HepG2 (cell line): ENCODE data around the gene GAS2L1. TPM values are rescaled to one million over a fixed set of nuclear protein-coding genes. Genes with fewer than 3 reads are reported as not detected.

Source experiments
- ARNT ChIP-seq: fragments of 450-650 bp; IDR thresholded peaks from 2 replicates; pipeline ENCODE4 v1.6.1; 2017
- GLI4 ChIP-seq: sonication (generic); formaldehyde crosslinking; IDR thresholded peaks from 2 replicates; pipeline ENCODE4 v1.5.1; 2020; ENCODE audit warnings: missing genetic modification reagents, mild to moderate bottlenecking, moderate library complexity, borderline replicate concordance
- KLF16 ChIP-seq, 2 experiments: sonication (generic) in 1 of 2; formaldehyde crosslinking in 1 of 2; IDR thresholded peaks; 2 replicates each; pipeline versions ENCODE4 v1.6.1 to v1.8.0; 2016 to 2023; ENCODE audit warnings: missing genetic modification reagents in 2 of 2, missing compliant biosample characterization in 1 of 2
- MYC ChIP-seq: sonication (generic); formaldehyde crosslinking; IDR thresholded peaks from 2 replicates; pipeline ENCODE4 v1.9.0; 2021; ENCODE audit warnings: missing genetic modification reagents, borderline replicate concordance
- NFKB2 ChIP-seq: sonication (generic); formaldehyde crosslinking; IDR thresholded peaks from 2 replicates; pipeline ENCODE4 v1.4.0; 2020; ENCODE audit warnings: missing genetic modification reagents, borderline replicate concordance
- RBM39 ChIP-seq: fragments of 200-400 bp; formaldehyde crosslinking; IDR thresholded peaks from one replicate; pipeline ENCODE4 v1.6.1; 2018; ENCODE audit warnings: antibody characterized with exemption, mild to moderate bottlenecking, low read depth, low read length; ENCODE audit not compliant: poor library complexity, severe bottlenecking
- SMAD3 ChIP-seq: sonication (generic); formaldehyde crosslinking; IDR thresholded peaks from 2 replicates; pipeline ENCODE4 v1.4.0; 2020; ENCODE audit warnings: missing genetic modification reagents
- TFAP4 ChIP-seq: sonication (generic); IDR thresholded peaks from 2 replicates; pipeline ENCODE4 v1.6.1; 2016; ENCODE audit warnings: low read depth, borderline replicate concordance
- ZBED4 ChIP-seq: sonication (generic); formaldehyde crosslinking; IDR thresholded peaks from 2 replicates; pipeline ENCODE4 v1.4.0; 2020; ENCODE audit warnings: missing genetic modification reagents, borderline replicate concordance
- ZBTB3 ChIP-seq: sonication (generic); formaldehyde crosslinking; IDR thresholded peaks from 2 replicates; pipeline ENCODE4 v1.4.0; 2020; ENCODE audit warnings: low read depth, mild to moderate bottlenecking, moderate library complexity, missing genetic modification reagents, borderline replicate concordance
- ZNF18 ChIP-seq: sonication (generic); formaldehyde crosslinking; IDR thresholded peaks from 2 replicates; pipeline ENCODE4 v1.8.0; 2022; ENCODE audit warnings: mild to moderate bottlenecking, missing genetic modification reagents; ENCODE audit not compliant: insufficient replicate concordance
- ZNF530 ChIP-seq: sonication (generic); formaldehyde crosslinking; IDR thresholded peaks from 2 replicates; pipeline ENCODE4 v1.5.0; 2020; ENCODE audit warnings: low read depth, mild to moderate bottlenecking, missing genetic modification reagents
- ZNF547 ChIP-seq: sonication (generic); formaldehyde crosslinking; IDR thresholded peaks from 2 replicates; pipeline ENCODE4 v1.5.1; 2020; ENCODE audit warnings: mild to moderate bottlenecking, missing genetic modification reagents
- polyA plus RNA-seq, 8 experiments: library from polyadenylated mRNA; depleted of rRNA in 3 of 8; stranded (reverse) in 7 of 8; unstranded in 1 of 8; fragments of >200 nt; fragmentation: Illumina TruSeq in 4 of 8; extraction: Trizol in 4 of 8; gene quantifications; 2 replicates each; pipeline versions ENCODE4 v1.2.1 to v1.2.3, GENCODE V29; 2011 to 2016; ENCODE audit warnings: low read depth in 4 of 8, missing spikeins in 1 of 8, mixed read lengths in 1 of 8; ENCODE audit not compliant: insufficient read depth in 1 of 8
- total RNA-seq, 5 experiments: library from RNA; depleted of rRNA; stranded (reverse); fragments of >200 nt; fragmentation: Illumina TruSeq; extraction: Trizol; gene quantifications; 2 replicates each; pipeline ENCODE4 v1.2.3, GENCODE V29; 2016; ENCODE audit warnings: low read depth in 1 of 5
- TF ChIP-seq, protein P1 (sequence below): sonication (generic); formaldehyde crosslinking; IDR thresholded peaks from 2 replicates; pipeline ENCODE4 v1.4.0; 2020; ENCODE audit warnings: missing genetic modification reagents
- TF ChIP-seq, protein P2 (sequence below): sonication (generic); formaldehyde crosslinking; IDR thresholded peaks from 2 replicates; pipeline ENCODE4 v1.4.0; 2020; ENCODE audit warnings: missing genetic modification reagents, borderline replicate concordance

Gene GAS2L1
- total and polyA plus RNA-seq, 2 of the 13 experiments (the other 11 are each of a cell fraction or from before 2014, with no cell fraction given), result 1.8 to 3.3 TPM

DNA sequence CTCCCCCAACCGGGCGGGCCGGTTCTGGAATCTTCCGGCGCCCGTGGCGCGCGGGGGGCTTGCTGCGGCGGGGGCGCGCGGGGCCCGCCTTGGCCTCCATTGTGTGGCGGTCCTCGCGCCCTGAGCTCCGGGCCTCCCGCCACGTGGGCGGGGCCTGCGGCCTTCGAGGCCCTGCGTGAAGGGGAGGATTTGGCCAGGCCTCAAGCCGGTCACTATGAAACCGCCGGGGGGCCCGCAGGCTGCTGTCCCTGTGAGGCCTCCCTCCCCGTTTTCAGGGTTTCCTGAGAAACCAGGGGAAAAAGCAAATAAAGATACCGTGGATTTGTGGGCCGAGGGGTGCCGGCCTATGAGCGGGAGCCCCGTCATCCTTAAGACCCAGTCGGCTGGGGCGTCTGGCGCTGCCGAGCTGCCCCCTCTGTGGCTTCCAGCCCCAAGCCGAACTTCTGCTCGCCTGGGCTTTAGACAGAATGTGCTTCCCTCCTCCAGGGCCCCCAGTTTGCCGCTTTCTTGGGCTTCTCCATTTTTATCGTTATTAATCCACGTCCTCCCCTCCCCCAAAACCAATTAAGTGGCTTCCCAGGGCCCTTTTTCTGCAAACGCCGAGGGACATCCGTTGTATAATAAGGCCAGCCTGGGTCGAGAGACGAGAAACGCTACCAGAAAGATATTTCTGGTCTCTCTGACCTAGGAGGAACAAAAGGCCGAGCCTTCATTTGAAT lies 37.8 kb upstream of the GAS2L1 start (continued):
- TF ChIP-seq NFKB2 (peak; percentile 74; the same call in 1 of the 2 replicates), ZBTB3 (peak; percentile 59; the same call in 1 of the 2 replicates), GLI4 (CRISPR knock-in tag) (peak; percentile 84; the same call in 1 of the 2 replicates), ZBED4 (CRISPR knock-in tag) (no peak), MYC (CRISPR knock-in tag) (peak; percentile 56; the same call in 1 of the 2 replicates), KLF16 (CRISPR knock-in tag; IDR thresholded peaks at IDR 0.05) (no peak), RBM39 (peak; percentile 7), ZNF18 (peak; percentile 64), ZNF530 (0 out of 2 replicates have a peak, but pooled peaks have one; percentile 48), TFAP4 (no peak), SMAD3 (CRISPR knock-in tag) (no peak), ZNF547 (CRISPR knock-in tag) (peak; percentile 94), ARNT (no peak)
- TF ChIP-seq, protein P1, sequence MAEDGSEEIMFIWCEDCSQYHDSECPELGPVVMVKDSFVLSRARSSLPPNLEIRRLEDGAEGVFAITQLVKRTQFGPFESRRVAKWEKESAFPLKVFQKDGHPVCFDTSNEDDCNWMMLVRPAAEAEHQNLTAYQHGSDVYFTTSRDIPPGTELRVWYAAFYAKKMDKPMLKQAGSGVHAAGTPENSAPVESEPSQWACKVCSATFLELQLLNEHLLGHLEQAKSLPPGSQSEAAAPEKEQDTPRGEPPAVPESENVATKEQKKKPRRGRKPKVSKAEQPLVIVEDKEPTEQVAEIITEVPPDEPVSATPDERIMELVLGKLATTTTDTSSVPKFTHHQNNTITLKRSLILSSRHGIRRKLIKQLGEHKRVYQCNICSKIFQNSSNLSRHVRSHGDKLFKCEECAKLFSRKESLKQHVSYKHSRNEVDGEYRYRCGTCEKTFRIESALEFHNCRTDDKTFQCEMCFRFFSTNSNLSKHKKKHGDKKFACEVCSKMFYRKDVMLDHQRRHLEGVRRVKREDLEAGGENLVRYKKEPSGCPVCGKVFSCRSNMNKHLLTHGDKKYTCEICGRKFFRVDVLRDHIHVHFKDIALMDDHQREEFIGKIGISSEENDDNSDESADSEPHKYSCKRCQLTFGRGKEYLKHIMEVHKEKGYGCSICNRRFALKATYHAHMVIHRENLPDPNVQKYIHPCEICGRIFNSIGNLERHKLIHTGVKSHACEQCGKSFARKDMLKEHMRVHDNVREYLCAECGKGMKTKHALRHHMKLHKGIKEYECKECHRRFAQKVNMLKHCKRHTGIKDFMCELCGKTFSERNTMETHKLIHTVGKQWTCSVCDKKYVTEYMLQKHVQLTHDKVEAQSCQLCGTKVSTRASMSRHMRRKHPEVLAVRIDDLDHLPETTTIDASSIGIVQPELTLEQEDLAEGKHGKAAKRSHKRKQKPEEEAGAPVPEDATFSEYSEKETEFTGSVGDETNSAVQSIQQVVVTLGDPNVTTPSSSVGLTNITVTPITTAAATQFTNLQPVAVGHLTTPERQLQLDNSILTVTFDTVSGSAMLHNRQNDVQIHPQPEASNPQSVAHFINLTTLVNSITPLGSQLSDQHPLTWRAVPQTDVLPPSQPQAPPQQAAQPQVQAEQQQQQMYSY (CRISPR knock-in tag), result no peak
- TF ChIP-seq, protein P2, sequence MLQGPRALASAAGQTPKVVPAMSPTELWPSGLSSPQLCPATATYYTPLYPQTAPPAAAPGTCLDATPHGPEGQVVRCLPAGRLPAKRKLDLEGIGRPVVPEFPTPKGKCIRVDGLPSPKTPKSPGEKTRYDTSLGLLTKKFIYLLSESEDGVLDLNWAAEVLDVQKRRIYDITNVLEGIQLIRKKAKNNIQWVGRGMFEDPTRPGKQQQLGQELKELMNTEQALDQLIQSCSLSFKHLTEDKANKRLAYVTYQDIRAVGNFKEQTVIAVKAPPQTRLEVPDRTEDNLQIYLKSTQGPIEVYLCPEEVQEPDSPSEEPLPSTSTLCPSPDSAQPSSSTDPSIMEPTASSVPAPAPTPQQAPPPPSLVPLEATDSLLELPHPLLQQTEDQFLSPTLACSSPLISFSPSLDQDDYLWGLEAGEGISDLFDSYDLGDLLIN (CRISPR knock-in tag), result no peak
